ENCODE data around the gene MAP3K10. TPM values are rescaled to one million over a fixed set of nuclear protein-coding genes. Genes with fewer than 3 reads are reported as not detected.

MAP3K10 gene
- total and polyA plus RNA-seq, 8 donors: 5.9 to 32.8 (median 8.0) TPM

GRCh38 chr19:40252395-40252794 lies 61.2 kb downstream of the MAP3K10 start:
- ATAC-seq (peak in 3 of 4 donors; percentile 36 to 59 (median 50)), FAIRE-seq (no peak), DNase-seq (no peak)
- H3K27me3 ChIP-seq: no peaks in the 10 kb centered on the region
- H3K4me3 ChIP-seq: no peak overlapping the region
- no peaks in the 10 kb centered on the region for H3K9me3 ChIP-seq
- no peak for TF ChIP-seq CTCF (IDR thresholded peaks at IDR 0.05)
- H3K4me1 ChIP-seq: peaks cover 6 to 20% (median 14%) of the 10 kb centered on the region in 3 donors
- intact Hi-C loops (cut with DNase I): no loop called here
- WGBS, 2 donors: 40 to 44% methylated on average over 7 of the region's 7 CpGs
- H3K36me3 ChIP-seq: peaks cover 0 to 22% (median 13%) of the 10 kb centered on the region in 3 donors
- peak overlapping the region in 1 of 4 donors; percentile 4 for H3K27ac ChIP-seq

GRCh38 chr19:40253611-40254092 lies 62.4 kb downstream of the MAP3K10 start:
- DNase-seq (no peak), FAIRE-seq (no peak), ATAC-seq (peak in 2 of 4 donors; percentile 10 to 16)
- WGBS, 2 donors: 23 to 33% methylated on average over 8 of the region's 8 CpGs
- no peaks in the 10 kb centered on the region for H3K27me3 ChIP-seq
- peaks cover 0 to 22% (median 13%) of the 10 kb centered on the region in 3 donors for H3K36me3 ChIP-seq
- intact Hi-C loops (cut with DNase I): no loop called here
- peak overlapping the region in 1 of 4 donors; percentile 6 for H3K27ac ChIP-seq
- no peak overlapping the region for H3K4me3 ChIP-seq
- TF ChIP-seq CTCF (IDR thresholded peaks at IDR 0.05): no peak
- H3K4me1 ChIP-seq: peaks cover 6 to 20% (median 14%) of the 10 kb centered on the region in 3 donors
- H3K9me3 ChIP-seq: no peaks in the 10 kb centered on the region

- DNase-seq (no peak), FAIRE-seq (no peak), ATAC-seq (peak in 1 of 4 donors; percentile 53)
- 82 to 86% methylated on average over 16 of the region's 16 CpGs for WGBS, 2 donors
- H3K27ac ChIP-seq: no peak overlapping the region
- TF ChIP-seq CTCF (IDR thresholded peaks at IDR 0.05): no peak
- no peak overlapping the region for H3K4me3 ChIP-seq
- no peaks in the 10 kb centered on the region for H3K27me3 ChIP-seq
- H3K9me3 ChIP-seq: no peaks in the 10 kb centered on the region
- intact Hi-C loops (cut with DNase I): no loop called here
- peaks cover 6 to 20% (median 14%) of the 10 kb centered on the region in 3 donors for H3K4me1 ChIP-seq
- peaks cover 0 to 22% (median 13%) of the 10 kb centered on the region in 3 donors for H3K36me3 ChIP-seq
Observed at GRCh38 chr19:40254714-40255418, 63.6 kb downstream of the MAP3K10 start.

GRCh38 chr19:40255619-40256166 lies 64.5 kb downstream of the MAP3K10 start:
- no peaks in the 10 kb centered on the region for H3K27me3 ChIP-seq
- no peak overlapping the region for H3K27ac ChIP-seq
- H3K9me3 ChIP-seq: no peaks in the 10 kb centered on the region
- FAIRE-seq (no peak), DNase-seq (no peak), ATAC-seq (no peak)
- peaks cover 0 to 22% (median 13%) of the 10 kb centered on the region in 3 donors for H3K36me3 ChIP-seq
- WGBS, 2 donors: 87 to 92% methylated on average over 3 of the region's 3 CpGs
- no peak for TF ChIP-seq CTCF (IDR thresholded peaks at IDR 0.05)
- no peak overlapping the region for H3K4me3 ChIP-seq
- intact Hi-C loops (cut with DNase I): no loop called here
- H3K4me1 ChIP-seq: peaks cover 6 to 20% (median 14%) of the 10 kb centered on the region in 3 donors
